OCI-LY1 (cell line): ENCODE results near the gene DLX1.

ENCODE experiments used
- EZH2 ChIP-seq: fragments of 200-600 bp; sonication (generic), shearing (Covaris generic); IDR thresholded peaks from 2 replicates; pipeline ENCODE4 v1.8.0; 2017; ENCODE audit warnings: borderline replicate concordance, mixed run types, mild to moderate bottlenecking, antibody characterized with exemption, low read length, moderate library complexity, mixed read lengths
- TF ChIP-seq, protein P1 (sequence below): fragments of 200-600 bp; sonication (generic), shearing (Covaris generic); IDR thresholded peaks from 2 replicates; pipeline ENCODE4 v1.5.1; 2017; ENCODE audit warnings: mild to moderate bottlenecking, antibody characterized with exemption, low read length, moderate library complexity, mixed read lengths

DNA sequence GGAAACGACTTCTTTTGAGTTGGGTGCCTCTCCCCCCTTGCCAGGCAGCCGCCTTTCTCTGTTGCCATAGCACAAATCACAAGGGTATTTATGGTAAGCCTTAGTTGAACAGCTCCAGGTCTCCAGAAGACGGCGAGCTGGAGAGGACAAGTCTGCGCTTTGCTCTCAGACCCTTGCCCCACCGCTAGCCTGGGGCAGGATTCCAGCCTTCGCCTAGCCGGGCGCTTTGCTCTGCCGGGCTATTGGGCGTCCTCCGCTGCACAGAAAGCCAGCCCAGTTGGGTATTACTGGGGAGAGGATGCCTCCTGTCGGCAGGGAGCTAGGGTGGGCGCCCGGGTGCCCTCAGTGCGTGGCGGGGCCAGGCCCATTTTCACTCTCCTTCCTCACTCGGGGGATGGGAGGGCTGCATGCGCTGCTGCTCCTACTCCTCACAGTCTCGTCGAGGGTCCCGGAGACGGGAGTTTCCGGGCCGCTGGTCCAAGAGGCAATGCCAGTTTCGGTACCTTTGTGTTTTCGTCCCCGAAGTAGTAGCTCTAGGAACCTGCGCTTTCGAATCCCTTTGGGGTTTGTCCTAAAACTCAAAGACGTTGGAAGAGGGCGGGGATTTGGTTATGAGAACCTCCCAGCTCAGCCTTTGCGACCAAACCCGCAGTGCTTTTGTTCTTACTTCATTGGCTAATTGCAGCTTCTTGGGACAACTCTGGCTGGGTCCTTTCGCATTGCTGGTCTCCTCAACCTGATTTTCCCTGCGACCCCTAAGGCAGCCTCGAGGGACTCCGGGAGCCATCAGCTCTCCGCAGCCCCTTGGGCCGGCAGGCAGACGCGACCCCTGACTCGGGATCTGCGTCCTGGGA is 21.0 kb downstream of the DLX1 start:
- TF ChIP-seq, protein P1, sequence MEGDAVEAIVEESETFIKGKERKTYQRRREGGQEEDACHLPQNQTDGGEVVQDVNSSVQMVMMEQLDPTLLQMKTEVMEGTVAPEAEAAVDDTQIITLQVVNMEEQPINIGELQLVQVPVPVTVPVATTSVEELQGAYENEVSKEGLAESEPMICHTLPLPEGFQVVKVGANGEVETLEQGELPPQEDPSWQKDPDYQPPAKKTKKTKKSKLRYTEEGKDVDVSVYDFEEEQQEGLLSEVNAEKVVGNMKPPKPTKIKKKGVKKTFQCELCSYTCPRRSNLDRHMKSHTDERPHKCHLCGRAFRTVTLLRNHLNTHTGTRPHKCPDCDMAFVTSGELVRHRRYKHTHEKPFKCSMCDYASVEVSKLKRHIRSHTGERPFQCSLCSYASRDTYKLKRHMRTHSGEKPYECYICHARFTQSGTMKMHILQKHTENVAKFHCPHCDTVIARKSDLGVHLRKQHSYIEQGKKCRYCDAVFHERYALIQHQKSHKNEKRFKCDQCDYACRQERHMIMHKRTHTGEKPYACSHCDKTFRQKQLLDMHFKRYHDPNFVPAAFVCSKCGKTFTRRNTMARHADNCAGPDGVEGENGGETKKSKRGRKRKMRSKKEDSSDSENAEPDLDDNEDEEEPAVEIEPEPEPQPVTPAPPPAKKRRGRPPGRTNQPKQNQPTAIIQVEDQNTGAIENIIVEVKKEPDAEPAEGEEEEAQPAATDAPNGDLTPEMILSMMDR = peak; percentile 63
- TF ChIP-seq EZH2 = no peak
